Measurements from ENCODE around the gene GJD4.

GJD4 gene

GRCh38 chr10:35626971-35627507 is 21.9 kb downstream of the GJD4 start:
- DNase-seq (ENCODE audit: low spot score), result peak; percentile 30

GRCh38 chr10:35631404-35631803 is 26.3 kb downstream of the GJD4 start:
- no peak for DNase-seq (ENCODE audit: low spot score)

DNA sequence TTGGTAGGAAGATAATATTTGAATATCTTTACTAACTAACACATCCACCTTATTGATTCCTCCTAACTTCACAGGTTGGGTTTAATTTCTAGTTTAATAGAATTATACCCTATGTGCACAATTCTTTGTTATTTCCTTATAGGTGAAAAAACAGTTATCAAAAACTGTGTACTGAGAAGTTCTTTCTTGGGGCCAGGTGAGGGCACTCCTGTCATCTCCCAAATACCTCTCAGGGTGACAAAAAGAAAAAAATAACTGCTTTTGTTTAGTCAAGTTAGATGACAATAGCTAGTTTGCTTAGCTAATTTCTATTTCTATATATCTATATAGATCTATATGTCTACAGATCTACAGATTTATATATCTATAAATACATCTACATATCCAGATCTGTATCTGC is 26.9 kb downstream of the GJD4 start:
- DNase-seq (ENCODE audit: low spot score), result no peak

DNA sequence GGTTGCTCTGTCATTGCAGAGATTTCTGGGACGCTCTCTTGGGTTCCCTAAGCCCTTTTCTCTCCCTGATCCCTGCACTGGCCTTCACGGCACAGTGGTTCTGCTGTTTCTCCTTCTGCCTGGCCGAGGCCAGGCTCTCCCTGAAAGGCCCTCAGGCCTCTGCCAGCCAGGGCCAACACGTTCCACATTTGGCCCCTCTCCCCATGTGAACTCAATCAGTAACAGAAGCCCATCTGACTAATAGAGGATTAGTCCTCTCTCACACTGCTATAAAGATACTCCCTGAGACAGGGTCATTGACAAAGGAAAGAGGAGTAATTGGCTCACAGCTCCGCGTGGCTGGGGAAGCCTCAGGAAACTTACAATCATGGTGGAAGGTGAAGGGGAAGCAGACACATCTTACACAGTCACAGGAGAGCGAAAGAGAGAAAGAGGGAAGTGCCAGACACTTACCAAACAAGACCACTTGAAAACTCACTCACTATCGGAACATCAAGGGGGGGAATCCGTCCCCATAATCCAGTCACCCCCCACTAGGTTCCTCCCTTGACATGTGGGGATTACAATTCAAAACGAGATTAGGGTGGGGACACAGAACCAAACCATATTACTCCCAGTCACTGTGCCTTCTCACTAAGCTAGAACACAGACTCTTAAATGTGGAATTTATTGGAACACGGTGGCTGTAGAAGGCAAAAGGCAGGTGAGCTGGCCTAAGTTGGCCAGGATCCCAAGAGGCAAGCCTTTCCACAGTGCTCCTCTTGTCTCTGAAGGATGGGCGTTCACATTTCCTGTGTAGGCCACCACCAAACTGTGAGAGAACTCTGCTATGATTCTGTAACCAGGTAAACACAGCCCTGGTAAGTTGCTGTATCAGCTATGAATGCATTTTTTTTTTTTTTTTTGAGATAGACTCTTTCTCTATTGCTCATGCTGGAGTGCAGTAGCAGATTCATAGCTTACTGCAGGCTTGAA is 28.2 kb downstream of the GJD4 start:
- no peak for DNase-seq (ENCODE audit: low spot score)

DNA sequence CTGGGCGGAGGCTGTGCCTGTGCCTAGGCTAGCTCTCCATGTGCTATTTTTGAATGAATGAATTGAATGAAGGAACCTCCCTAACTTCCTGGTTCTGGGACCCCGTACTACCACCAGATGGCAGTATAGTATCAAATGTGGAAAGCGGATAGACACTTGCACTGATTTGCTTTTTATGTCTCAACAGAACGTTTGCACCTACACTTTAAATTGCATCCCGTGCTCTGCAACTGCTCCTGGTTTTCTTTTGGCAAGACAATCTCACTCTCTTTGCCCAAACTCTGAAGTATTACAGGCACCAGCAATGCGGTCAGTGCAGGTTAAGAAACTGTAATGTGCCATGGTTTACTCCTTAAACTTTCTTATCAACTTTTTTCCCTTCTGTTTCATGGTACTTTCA is 30.4 kb downstream of the GJD4 start:
- peak; percentile 57 for DNase-seq (ENCODE audit: low spot score)

DNA sequence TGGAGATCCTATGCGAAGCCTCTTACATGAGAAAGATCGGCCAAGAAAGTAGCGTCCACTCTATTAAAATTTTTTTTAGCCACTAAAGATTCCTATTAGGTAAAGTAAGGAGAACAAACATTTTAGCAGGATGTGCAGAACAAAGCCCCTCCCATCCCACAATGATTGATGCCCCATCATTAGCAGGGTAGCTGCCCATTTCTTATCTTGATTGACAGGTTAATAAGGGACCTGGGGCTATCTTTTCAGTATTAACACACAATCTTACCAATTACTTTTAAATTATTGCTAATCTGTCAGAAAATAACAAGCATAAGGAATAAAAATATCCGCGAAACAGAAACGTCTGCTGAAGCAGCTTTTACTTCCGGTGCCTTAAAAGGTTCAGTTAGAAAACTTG is 31.8 kb downstream of the GJD4 start:
- no peak for DNase-seq (ENCODE audit: low spot score)

DNA sequence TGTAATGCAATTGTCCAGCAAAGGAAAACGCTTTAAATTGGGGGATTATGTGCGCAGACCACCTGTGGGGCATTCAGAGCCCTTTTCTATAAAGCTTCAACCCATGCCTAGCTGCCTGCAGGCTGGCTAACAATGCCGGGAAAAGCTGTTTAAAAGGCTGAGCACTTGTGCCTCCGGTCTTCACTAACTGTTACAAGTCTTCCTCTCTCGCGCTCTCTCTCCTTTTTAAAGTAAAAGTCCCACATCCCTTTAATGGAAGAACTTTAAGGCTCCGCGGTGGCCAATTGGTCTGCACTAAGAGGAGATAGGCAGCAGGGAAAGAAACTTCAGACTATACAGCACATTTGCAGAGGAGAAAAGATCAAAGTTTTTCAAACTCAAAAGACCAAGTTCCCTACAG is 32.3 kb downstream of the GJD4 start:
- no peak for DNase-seq (ENCODE audit: low spot score)

DNA sequence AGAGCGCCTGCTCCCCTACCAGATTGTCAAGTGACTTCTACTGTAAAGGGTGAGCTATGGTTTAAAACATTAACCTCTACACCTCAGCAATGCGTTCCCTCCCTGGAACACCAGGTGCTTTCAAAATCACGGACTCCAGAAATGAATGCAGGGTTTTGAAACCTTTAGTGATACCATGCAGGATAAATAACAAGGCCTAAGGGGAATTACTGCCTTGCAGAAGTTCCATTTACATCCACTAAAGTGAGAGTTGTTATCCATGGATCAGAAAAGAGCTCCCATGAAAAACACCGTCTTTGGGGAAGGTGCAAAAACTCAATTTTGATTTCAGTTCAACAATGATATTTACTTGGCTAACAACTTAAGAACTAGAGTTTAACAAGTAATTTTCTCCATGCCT is 33.0 kb downstream of the GJD4 start:
- DNase-seq (ENCODE audit: low spot score), result no peak

- DNase-seq (ENCODE audit: low spot score), result no peak
Measured at GRCh38 chr10:35639021-35639727, 34.0 kb downstream of the GJD4 start.

DNA sequence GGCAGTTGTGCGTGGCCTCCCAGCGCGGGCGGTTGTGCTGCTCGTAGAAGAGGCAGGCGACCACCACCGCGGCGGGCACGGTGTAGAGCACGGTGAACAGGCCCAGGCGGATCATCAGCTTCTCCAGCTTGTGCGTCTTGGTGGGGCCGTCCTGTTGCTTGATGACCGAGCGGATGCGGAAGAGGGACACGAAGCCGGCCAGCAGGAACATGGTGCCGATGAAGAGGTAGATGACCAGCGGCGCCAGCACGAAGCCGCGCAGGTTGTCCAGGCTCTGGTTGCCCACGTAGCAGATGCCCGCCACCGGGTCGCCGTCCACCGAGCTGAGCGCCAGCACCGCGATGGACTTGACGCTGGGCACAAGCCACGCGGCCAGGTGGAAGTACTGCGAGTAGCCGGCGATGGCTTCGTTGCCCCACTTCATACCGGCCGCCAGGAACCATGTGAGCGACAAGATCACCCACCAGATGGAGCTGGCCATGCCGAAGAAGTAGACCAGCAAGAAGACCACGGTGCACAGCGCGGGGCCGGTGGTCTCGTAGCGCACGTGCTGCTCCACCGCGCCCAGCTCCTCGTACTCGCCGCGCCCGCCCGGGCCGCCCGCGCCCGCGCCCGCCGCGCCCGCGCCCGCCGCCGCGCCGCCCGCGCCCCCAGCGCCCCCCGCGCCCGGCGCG is 34.7 kb downstream of the GJD4 start:
- DNase-seq (ENCODE audit: low spot score), result no peak

DNA sequence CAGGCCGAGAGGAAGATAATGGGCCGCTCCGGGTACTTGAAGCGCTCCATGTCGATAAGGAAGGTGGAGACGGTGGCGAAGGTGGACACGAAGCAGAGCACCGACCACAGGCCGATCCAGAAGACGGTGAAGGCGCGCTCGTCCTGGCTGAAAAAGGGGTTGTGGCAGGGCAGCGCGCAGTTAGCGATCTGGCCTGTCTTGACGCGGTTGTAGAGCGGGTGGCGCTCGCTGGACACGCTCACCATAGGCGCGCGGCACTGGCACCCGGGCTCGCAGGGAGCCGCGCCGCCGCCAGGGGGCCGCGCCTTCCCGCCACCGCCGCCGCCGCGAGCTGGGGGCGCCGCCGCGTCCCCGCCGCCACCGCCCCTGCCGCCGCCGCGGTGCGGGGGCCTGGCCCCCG is 35.3 kb downstream of the GJD4 start:
- peak; percentile 67 for DNase-seq (ENCODE audit: low spot score)

DNA sequence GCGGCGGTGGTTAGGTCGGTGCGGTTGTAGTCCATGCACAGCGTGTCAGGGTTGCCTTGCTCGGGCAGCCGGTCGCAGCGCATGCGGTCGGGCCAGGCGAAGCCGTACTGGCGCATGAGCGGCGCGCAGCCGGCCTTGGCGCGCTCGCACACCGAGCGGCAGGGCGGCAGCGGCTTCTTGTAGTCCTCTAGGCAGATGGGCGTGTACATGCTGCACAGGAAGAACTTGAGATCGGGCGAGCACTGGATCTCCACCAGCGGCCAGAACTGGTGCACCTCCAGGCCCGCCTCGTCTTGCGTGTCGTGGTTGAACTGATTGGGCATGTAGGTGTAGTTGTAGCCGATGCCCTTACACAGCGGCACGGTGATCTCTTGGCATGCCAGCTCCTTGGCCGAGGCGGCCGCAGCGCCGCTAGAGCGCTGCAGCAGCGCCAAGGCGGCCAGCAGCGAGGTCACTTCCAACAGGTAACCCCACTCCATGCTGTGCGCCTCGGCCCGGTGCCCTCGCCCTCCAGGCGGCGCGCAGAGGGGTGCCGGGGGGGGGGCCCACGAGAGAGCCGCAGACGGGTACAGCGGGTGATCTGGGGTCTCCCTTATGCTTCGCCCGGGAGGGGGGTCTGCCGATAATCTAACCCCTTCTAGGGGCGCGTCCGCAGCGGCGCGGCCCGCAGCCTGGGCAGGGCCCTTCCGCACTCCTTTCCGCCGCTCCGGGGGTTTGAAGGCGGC is 36.0 kb downstream of the GJD4 start:
- peak; percentile 65 for DNase-seq (ENCODE audit: low spot score)

GRCh38 chr10:35641676-35642034 is 36.5 kb downstream of the GJD4 start:
- DNase-seq (ENCODE audit: low spot score), result peak; percentile 34

- peak; percentile 95 for DNase-seq (ENCODE audit: low spot score)
Measured at GRCh38 chr10:35642035-35642792, 37.1 kb downstream of the GJD4 start, which contains the start of gene FZD8. Gene FZD8 (minus strand): TSS chr10:35642296. CDS start chr10:35641429, 867 bp downstream.

GRCh38 chr10:35642793-35643114 is 37.6 kb downstream of the GJD4 start:
- DNase-seq (ENCODE audit: low spot score), result no peak

DNA sequence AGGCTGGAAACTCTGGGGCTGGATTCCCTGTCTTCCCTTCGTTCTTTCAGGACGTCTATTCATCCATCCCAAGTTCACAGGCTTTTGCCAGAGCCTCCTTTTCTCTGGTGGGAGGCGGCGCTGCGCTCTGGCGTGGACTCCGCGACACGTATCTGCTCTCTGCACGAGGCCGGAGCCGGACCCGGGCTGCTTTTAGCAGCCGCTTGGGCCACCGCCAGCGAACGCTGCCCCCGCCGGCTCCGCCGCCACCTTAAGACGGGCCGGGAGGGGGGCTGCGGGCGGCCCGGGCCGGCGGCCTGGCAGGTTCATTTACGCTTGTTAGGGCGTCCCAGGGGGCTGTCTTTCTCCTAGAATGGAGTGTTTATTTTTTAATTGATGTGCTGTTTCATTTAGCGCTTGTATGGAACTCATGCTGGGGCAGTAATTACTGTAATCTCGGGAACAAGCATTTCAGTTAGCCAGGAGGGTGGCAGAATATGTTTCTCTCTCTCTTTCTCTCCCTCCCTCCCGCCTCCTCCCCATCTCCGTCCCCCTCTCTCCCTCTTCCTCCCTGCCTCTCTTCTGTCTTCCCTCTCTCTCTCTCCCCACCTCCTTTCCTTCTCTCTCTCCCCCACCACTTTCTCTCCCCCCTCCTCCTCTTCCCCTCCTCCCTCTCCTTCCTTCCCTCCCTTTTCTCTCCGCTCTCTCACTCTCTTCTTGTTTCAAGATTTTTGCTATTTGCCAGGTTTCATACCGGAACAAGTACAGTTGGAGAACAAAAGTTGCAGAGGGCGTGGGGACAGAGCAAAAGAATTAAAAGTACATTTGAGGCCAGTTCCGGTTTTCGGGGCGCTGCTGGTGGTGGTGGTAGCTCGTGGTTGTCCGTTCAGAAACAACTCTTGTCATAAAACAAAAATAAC is 38.3 kb downstream of the GJD4 start:
- DNase-seq (ENCODE audit: low spot score), result peak; percentile 47

DNA sequence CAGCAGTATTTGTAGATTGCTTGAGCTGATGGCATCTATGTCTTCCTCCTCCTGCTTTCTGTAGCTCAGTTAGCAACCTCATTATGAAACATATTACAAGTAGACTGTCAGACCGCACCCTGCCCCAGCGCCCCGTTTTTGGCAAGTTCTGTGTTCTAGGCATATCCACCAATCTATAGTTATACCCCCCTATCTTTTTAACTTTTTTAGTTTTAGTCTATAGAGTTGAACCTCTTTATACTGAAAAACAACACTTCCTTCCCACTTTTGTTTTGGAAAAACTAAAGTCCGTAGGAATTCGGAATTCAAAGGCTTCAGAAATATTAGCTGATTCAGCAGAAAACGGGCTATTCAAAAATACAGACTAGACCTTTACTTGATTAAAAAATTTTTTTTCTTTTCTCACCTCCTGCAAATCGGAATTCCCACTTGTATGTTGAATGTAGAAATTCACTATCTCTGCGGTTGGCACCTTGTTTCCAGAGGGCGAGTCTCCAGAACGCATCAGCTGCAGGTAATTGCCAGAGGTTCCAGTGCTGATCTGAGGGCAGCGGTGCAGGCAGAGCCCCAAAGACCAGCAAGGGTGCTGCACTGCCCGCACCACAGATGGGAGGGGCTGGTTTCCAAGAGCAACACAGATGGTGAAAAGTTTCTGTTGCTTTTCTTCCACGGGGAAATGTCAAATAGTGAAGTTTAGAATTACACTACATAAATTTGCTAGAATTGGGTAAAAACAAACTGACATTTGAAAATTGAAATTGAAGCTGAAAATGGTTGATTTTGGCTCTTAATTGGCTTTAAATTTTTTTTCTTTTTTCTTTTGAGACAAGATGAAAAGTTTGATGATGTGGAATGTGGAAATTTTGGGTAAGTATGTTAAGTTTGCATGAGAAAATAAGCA is 39.2 kb downstream of the GJD4 start:
- DNase-seq (ENCODE audit: low spot score), result no peak

- DNase-seq (ENCODE audit: low spot score), result no peak
Measured at GRCh38 chr10:35650894-35651293, 45.8 kb downstream of the GJD4 start.

GRCh38 chr10:35652824-35653223 is 47.7 kb downstream of the GJD4 start:
- no peak for DNase-seq (ENCODE audit: low spot score)
